ENCODE results near the gene NOL4L.

Gene NOL4L

GRCh38 chr20:32452776-32453466, 132.2 kb downstream of the NOL4L start:
- DNase-seq: no peak

GRCh38 chr20:32451682-32452461, 133.3 kb downstream of the NOL4L start:
- DNase-seq: no peak

GRCh38 chr20:32451340-32451681, 133.8 kb downstream of the NOL4L start:
- no peak for DNase-seq

GRCh38 chr20:32450484-32451061, 134.6 kb downstream of the NOL4L start:
- no peak for DNase-seq

- no peak for DNase-seq
Measured at GRCh38 chr20:32449890-32450401, 135.2 kb downstream of the NOL4L start.

GRCh38 chr20:32449057-32449889, 135.9 kb downstream of the NOL4L start:
- DNase-seq: no peak

- no peak for DNase-seq
Measured at GRCh38 chr20:32448306-32449056, 136.7 kb downstream of the NOL4L start.

- DNase-seq: no peak
Measured at GRCh38 chr20:32447136-32448027, 137.8 kb downstream of the NOL4L start.

- no peak for DNase-seq
Measured at GRCh38 chr20:32446301-32447100, 138.6 kb downstream of the NOL4L start.

GRCh38 chr20:32445539-32446273, 139.4 kb downstream of the NOL4L start:
- no peak for DNase-seq

- DNase-seq: no peak
Measured at GRCh38 chr20:32444474-32445220, 140.5 kb downstream of the NOL4L start.

GRCh38 chr20:32443386-32443974, 141.7 kb downstream of the NOL4L start:
- no peak for DNase-seq

GRCh38 chr20:32442630-32443373, 142.3 kb downstream of the NOL4L start:
- no peak for DNase-seq

GRCh38 chr20:32441638-32442037, 143.5 kb downstream of the NOL4L start:
- DNase-seq: no peak

- DNase-seq: no peak
Measured at GRCh38 chr20:32440758-32441078, 144.4 kb downstream of the NOL4L start.

GRCh38 chr20:32440069-32440757, 144.9 kb downstream of the NOL4L start:
- no peak for DNase-seq
